Natural killer cell (primary cell): ENCODE results near the gene ZNF326. TPM values are rescaled to one million over a fixed set of nuclear protein-coding genes. Genes with fewer than 3 reads are reported as not detected.
A peak's percentile ranks its signal among the peaks of the same experiment; 100 is the strongest.

ENCODE experiments used
- ATAC-seq, 3 donors: fragments of 150-1000 bp in 2 of 3; fragments of 200-7000 bp in 1 of 3; cut with Tn5 transposase; 1 replicate in 1 of 3; 2 replicates in 2 of 3; pipeline ENCODE4 v1.10.0; 2021; ENCODE audit warnings: mild to moderate bottlenecking in 2 of 3, moderate library complexity in 2 of 3
- DNase-seq, 2 donors: peaks; one replicate each; pipeline versions ENCODE4 v3.0.0 to v3.0.0-alpha.2; 2013 to 2021; ENCODE audit warnings: mixed read lengths in 1 of 2
- H3K27ac ChIP-seq: one replicate; pipeline ENCODE4 v1.5.1; 2013; ENCODE audit warnings: mild to moderate bottlenecking, low read length
- H3K27me3 ChIP-seq: one replicate; pipeline ENCODE4 v1.6.1; 2013; ENCODE audit warnings: low read length; ENCODE audit not compliant: control insufficient read depth, insufficient read depth
- H3K36me3 ChIP-seq: one replicate; pipeline ENCODE4 v1.6.1; 2013; ENCODE audit warnings: low read length; ENCODE audit not compliant: control insufficient read depth, insufficient read depth
- H3K4me1 ChIP-seq: one replicate; pipeline ENCODE4 v1.6.1; 2013; ENCODE audit warnings: low read length; ENCODE audit not compliant: control insufficient read depth, insufficient read depth
- H3K4me3 ChIP-seq: one replicate; pipeline ENCODE4 v1.5.1; 2013; ENCODE audit warnings: low read length
- H3K9me3 ChIP-seq: one replicate; pipeline ENCODE4 v1.6.1; 2013; ENCODE audit warnings: low read length; ENCODE audit not compliant: control insufficient read depth, insufficient read depth
- H3K27ac Mint-ChIP-seq, 2 donors: one replicate each; pipeline ENCODE4 v1.8.0; 2022; ENCODE audit warnings: mild to moderate bottlenecking in 2 of 2, mixed read lengths in 2 of 2, moderate library complexity in 1 of 2
- H3K27me3 Mint-ChIP-seq, 2 donors: one replicate each; pipeline ENCODE4 v1.8.0; 2022; ENCODE audit warnings: low read depth in 2 of 2, mixed read lengths in 2 of 2
- H3K36me3 Mint-ChIP-seq: one replicate; pipeline ENCODE4 v1.8.0; 2022; ENCODE audit warnings: mixed read lengths
- H3K4me1 Mint-ChIP-seq, 2 donors: one replicate each; pipeline ENCODE4 v1.8.0; 2022; ENCODE audit warnings: mixed read lengths in 2 of 2
- H3K4me3 Mint-ChIP-seq: one replicate; pipeline ENCODE4 v1.8.0; 2022; ENCODE audit warnings: mild to moderate bottlenecking, moderate library complexity, mixed read lengths
- H3K9me3 Mint-ChIP-seq, 2 donors: one replicate each; pipeline ENCODE4 v1.8.0; 2022; ENCODE audit warnings: mixed read lengths in 2 of 2
- CTCF ChIP-seq: fragments of 200-600 bp; IDR thresholded peaks from one replicate; pipeline ENCODE4 v1.8.0; 2022; ENCODE audit warnings: antibody characterized with exemption
- WGBS: methylation state at CpG from one replicate; pipeline ENCODE4 v1.1.7; 2013; ENCODE audit warnings: missing lambda C conversion rate; ENCODE audit not compliant: insufficient coverage; 5-methylcytosine and 5-hydroxymethylcytosine counted together
- intact Hi-C: fragments of 100-400 bp; cut with micrococcal nuclease; formaldehyde crosslinking; loops from one replicate; pipeline ENCODE4 v1.14.2; 2022
- total RNA-seq, 4 donors: library from RNA; stranded (reverse); fragments of 120-200 nt in 1 of 4; gene quantifications; one replicate each; pipeline versions ENCODE4 v1.2.3 to v1.2.4, GENCODE V29; 2013 to 2022

The ZNF326 gene
- total RNA-seq, 3 donors from 2014 or later (not counting 1 experiment from before 2014, with no cell fraction given) = 44.4 to 49.2 (median 45.7) TPM

DNA sequence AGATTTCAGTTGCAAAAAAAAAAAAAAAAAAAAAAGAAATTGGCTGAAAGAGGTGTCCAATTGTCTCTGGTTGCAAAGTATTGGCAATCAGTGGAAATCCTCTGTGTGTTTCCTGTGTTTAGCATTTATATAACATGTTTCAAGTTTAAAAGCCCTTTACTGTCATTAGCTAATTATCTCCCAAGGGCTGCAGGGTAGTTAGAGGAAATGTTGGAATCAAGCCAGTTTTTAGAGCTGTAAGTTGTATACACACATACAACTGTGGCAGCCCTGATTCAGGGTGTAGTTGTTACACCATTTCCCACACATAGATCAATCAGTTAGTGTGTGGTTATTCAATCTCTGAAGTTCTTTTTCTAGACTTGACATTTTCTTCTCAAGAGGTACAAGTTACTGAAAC, 8.9 kb upstream of the ZNF326 start:
- intact Hi-C loops = loop anchor here (10.0 kb wide), 1 partner anchor 351 kb away; the partner anchor contains the start of gene LRRC8C
- Histone ChIP-seq H3K9me3 (no peaks in the 10 kb centered on the region), H3K4me3 (no peak overlapping the region), H3K27me3 (no peaks in the 10 kb centered on the region), H3K4me1 (no peaks in the 10 kb centered on the region), H3K36me3 (no peaks in the 10 kb centered on the region), H3K27ac (no peak overlapping the region)
- H3K4me3 Mint-ChIP-seq = no peak overlapping the region
- peaks cover 0 to 4% of the 10 kb centered on the region in 2 donors for H3K27me3 Mint-ChIP-seq
- no peak overlapping the region for H3K27ac Mint-ChIP-seq
- DNase-seq (no peak), ATAC-seq (no peak)
- no peaks in the 10 kb centered on the region for H3K4me1 Mint-ChIP-seq
- no peaks in the 10 kb centered on the region for H3K9me3 Mint-ChIP-seq
- TF ChIP-seq CTCF = no peak
- no peaks in the 10 kb centered on the region for H3K36me3 Mint-ChIP-seq

- WGBS = 0% methylated on average over 2 of the region's 3 CpGs
- H3K9me3 Mint-ChIP-seq = no peaks in the 10 kb centered on the region
Measured at GRCh38 chr1:89987159-89987819, 7.6 kb upstream of the ZNF326 start.

GRCh38 chr1:89989099-89989498, 5.8 kb upstream of the ZNF326 start:
- Mint-ChIP-seq H3K27me3 (peaks cover 0 to 2% of the 10 kb centered on the region in 2 donors), H3K9me3 (no peaks in the 10 kb centered on the region), H3K4me1 (no peaks in the 10 kb centered on the region), H3K36me3 (no peaks in the 10 kb centered on the region), H3K27ac (no peak overlapping the region), H3K4me3 (no peak overlapping the region)
- ATAC-seq = no peak
- Histone ChIP-seq H3K27me3 (no peaks in the 10 kb centered on the region), H3K27ac (no peak overlapping the region), H3K36me3 (no peaks in the 10 kb centered on the region), H3K4me1 (peaks cover under 1% of the 10 kb centered on the region), H3K9me3 (no peaks in the 10 kb centered on the region), H3K4me3 (no peak overlapping the region)
- DNase-seq = no peak
- WGBS = 94% methylated on average over 23 of the region's 23 CpGs
- TF ChIP-seq CTCF = no peak
- intact Hi-C loops = loop anchor here (10.0 kb wide), 1 partner anchor 354 kb away; the partner anchor contains the start of gene LRRC8C

More at GRCh38 chr1:89987159-89987819, 7.6 kb upstream of the ZNF326 start:
- H3K27me3 ChIP-seq = no peaks in the 10 kb centered on the region
- no peak overlapping the region for H3K4me3 ChIP-seq
- H3K36me3 ChIP-seq = no peaks in the 10 kb centered on the region
- intact Hi-C loops = loop anchor here (1.0 to 10.0 kb wide), 4 partner anchors 144 to 504 kb away; partner anchors contain the start of gene LRRC8C
- Mint-ChIP-seq H3K4me1 (no peaks in the 10 kb centered on the region), H3K27ac (no peak overlapping the region), H3K27me3 (peaks cover 0 to 3% of the 10 kb centered on the region in 2 donors), H3K4me3 (no peak overlapping the region), H3K36me3 (no peaks in the 10 kb centered on the region)
- peak; percentile 87 to 97 (median 95) for ATAC-seq
- H3K4me1 ChIP-seq = no peaks in the 10 kb centered on the region
- DNase-seq = peak in 1 of 2 donors; percentile 84
- H3K27ac ChIP-seq = no peak overlapping the region
- TF ChIP-seq CTCF = peak; percentile 93
- no peaks in the 10 kb centered on the region for H3K9me3 ChIP-seq
